GM18499 (cell line): ENCODE data around the gene BOD1L1.

ENCODE experiments used
- ATAC-seq: cut with Tn5 transposase; IDR thresholded peaks from one replicate; pipeline ENCODE4 v1.9.1; 2021; ENCODE audit warnings: moderate number of reproducible peaks; ENCODE audit not compliant: insufficient read depth, unreplicated experiment

BOD1L1 gene

DNA sequence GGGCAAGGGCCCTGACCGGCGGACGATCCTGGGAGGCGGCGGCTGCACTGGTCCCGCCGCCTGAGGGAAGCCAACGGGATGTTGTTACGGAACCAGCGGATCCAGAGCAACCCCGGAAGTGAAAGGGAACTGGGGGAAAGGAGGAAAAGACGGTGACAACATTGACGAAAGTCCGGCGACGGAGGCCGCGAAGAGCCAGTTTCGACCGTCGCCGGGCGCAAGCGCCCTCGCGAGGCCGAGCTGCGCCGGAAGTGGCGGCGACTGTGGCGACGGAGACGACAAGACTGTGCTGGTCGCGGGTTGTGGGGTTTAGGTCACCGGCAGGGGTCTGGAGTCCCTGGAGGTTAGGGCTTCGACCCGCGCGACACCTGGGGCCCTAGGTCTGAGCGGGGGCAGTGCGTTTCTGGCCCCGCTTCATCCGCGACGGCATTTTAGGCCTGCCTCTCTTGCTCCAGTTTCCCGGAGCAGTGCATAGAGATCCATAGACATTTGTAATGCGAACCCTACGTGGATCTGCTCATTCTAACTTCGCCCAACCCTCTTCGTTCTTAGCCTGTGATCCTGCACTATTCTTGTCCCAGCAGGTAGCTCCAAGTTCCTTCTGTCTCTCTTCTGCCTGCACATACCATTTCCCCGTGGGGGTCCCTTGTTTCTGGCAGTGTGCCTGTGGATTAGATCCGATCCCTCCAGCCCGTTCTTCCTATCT is at the start of gene BOD1L1:
BOD1L1 (minus strand) TSS at position 120 of the 706 bp plus-strand sequence. CDS start 138 bp downstream, outside the sequence.
- peak; percentile 76 for ATAC-seq

DNA sequence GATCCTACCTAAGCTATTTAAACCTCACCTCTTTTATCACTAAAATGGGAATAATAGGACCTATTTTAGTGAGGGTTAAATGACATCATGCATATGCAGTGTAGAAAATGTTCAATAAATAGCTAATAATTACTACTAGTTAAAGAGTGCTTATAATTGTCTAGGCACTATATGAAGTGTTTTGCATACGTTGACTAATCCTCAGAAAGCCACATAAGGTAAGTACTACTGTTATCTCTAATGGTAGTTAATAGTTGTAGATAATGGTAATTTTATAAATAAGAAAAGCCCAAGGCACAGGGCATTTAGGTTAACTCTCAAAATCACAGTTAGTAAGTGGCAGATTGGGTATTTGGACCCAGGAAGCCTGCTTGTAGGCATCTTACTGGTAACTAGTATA is 47.4 kb upstream of the BOD1L1 start:
- ATAC-seq, result no peak

DNA sequence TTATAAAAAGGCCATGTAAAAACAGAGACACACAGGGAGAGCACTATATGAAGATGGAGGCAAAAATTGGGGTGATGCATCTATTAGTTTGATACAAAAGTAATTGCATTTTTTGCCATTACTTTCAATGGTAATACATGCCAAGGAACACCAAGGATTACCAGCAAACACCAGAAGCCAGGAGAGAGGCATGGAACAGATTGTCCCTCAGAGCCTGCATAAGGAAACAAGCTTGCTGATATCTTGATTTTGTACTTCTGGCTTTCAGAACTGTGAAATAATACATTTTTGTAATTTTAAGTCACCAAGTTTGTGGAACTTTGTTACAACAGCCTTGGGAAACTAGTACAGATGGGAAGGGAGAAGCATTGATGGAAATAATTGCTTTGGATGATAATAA is 45.6 kb upstream of the BOD1L1 start:
- no peak for ATAC-seq

DNA sequence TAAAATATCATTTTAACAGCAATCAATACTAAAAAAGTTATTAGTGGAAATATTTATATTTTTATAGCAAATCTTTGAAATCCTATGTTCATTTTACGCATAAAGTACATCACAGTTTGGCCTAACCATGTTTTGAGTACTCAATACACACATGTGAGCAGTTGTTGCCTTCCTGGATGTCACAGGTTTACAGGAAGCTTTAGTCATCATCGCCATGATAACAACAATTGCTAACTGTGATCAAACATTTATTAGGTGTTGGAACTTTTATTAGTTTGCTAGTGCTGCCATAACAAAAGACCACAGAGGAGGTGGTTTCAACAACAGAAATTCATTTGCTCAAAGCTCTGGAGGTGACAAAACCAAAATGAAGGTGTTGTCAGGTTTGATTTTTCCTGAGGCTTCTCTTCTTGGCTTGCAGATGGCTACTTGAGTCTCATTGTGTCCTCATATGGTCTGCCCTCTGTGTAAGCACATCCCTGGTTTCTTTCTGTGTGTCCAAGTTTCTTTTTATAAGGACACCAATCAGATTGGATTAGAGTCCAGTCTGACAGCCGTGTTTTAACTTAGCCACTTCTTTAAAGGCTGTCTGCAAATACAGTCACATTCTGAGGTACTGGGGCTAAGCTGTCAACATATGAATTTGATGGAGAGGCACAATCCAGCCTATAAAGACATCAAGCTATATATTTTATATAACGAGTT is 43.1 kb upstream of the BOD1L1 start:
- ATAC-seq, result no peak

DNA sequence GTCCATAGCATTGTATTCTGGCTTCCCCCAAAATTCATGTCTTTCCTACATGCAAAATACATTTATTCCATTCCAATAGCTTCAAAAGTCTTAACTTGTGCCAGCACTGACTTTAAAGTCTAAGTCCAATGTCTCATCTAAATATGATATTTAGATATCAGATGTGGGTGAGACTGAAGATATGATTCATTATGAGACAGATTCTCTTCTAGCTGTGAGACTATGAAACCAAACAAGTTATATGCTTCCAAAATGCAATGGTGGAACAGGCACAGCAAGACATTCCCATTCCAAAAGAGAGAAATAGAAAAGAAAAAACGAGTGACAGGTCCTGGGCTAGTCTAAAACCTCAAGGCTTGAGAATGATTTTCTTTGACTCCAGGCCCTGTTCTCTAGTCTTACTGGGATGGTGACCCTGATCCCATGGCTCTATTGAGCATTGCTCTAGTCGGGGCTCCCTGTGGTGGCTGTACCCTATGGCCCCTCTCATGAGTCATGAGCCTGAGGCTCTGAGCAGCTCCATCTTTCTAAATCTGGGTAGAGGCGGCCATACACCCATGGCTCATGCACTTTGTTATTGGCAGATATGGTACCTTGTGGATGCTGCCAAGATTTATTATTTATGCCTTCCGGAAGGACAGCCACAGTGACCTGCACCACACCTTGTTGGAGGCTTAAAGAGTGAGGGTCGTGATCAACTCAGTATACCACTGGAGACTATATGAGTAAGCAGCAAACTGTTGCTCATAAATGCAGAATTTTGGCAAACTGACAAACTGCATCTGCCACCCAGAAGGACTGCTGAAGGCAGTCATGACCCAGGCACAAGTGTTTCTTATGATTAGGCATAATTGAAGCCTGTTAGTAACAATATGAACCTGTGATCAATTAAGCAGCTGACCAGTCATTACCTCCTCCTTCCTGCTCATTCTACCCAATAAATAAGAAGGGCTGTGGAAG is 38.5 kb upstream of the BOD1L1 start:
- no peak for ATAC-seq

DNA sequence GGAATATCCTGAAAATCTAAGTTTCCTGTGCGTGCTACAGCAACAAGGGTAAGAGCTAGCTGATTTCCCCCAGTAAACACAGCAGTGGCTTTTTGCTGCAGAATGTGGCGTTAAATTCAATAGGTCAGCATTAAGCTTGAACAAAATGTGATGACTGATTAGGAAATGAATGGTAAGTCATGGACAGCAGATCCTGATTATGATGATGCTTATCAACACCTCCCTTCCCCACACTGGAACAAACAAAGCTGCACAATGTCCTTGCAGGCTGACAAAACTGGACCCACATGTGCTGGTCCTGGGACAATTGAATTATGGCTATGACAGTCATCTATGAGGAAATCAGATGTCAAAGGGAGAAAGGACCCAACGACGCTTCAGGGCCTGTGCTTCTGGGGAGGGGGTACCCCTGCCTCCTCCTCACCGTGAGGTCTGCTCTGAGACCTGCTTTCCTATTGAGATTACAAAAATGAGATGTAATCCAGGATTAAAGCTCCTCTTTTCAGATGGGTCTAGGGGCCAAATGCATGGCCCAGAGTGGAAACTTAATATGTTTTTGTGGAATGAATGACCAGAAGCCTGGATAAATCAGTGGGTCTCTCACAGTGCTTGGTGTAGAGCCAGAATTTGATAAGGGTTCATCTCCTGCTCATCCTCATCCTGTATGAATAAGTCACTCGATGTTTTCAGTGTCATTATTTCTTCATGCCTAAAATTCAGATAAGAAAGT is 32.0 kb upstream of the BOD1L1 start:
- ATAC-seq, result no peak

DNA sequence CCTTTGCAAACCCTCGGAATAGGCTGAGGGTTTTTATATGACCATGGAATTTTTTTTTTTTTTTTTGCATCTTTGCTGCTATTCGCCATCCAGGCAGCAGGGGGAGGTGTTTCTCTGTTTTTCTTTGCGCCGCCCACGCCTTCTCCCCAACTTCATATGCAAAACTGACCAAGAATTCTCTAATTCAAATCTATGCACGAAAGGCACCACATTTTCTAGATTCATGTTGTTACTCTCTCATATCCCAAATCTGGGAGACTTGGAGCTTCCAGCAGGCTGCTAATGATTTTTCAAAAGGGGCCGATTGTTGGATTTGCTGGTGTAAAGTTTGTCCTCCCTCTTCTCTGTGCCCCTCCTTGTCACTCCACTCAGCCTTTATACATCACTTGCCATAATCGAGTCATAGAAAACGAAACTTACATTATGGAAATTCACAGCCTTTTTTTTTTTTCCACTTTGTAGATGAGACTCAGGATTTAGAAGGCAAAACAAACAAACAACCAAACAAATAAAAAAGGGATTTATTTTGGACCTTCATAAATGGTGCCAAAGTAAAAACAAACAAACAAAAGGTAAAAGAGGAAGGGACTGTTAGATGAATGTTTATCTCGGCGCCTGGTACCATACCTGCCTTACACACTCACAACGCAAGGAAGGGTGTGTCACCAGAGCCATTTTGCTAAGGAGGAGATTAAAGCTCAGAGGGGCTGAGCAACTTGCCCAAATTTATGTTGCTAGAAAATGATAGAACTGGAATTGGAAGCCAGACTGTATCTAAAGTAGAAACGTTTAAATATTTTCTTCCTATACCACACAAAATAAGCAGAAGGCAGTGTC is 29.3 kb upstream of the BOD1L1 start:
- ATAC-seq, result no peak

DNA sequence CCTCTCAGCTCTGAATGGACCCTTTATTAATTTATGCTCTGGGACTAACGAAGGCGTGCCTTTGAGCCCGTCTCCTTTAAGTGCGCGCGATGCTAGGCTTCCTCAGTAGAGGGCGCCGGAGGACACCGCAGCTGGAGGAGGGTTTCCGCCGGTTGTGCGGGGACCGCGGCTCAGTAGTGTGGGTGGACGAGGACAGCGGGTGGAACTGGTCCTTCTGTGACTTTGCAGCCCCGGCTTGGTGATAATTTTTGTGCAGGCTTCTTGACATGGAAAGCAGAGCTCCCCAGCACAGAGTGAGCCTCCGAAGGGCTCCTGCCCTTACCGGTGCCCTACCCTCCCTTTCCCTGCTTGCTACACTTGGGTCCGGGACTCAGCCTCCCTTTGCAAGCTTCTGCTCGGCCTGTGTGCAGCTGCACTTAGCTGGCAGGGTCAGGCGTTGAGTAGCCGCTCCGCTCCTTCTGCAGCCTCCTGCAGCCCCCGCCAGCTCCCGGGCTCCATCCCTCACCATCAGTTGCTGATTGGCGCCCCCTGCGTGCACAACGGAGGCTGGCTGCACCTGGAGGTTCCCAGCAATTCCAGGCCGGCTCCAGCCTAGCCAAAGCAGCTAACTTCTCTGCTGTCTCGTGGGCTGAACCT is 26.8 kb upstream of the BOD1L1 start:
- ATAC-seq, result peak; percentile 80

DNA sequence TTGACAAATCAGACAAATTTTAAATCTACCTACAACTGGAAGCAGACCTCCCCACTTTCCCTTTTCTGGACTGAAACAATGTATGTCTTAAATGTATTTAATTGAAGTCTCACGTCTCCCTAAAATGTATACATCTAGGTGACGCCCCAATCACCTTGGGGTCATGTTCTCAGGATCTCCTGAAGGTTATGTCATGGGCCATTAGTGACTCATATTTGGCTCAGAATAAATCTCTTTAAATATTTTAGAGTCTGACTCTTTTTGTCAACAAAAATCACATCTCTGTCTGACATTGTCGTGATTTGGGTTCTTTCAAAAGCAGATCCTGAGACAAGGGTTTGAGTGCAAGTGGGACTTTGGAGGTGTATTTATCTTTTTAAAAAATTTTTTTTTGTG is 26.2 kb upstream of the BOD1L1 start:
- no peak for ATAC-seq

DNA sequence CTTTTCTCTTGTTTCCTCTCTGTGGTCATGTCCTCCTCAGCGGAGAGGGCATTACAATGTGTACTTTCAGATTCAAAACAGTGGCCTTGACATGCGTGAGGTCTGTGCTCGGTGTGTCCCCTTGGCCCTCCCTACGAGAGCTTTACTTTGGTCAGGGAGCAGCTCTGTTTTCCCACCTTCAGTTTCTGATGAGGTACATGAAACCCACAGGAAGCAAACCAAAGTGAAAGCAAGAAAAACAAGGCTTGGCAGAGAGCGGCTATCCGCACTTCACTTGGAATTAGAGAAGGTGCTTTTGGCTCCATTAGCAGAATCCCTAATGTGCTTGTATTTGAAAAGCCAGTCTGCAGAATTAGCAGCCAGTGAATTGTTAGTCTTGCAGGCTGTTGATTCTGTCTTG is 19.5 kb upstream of the BOD1L1 start:
- ATAC-seq, result no peak

DNA sequence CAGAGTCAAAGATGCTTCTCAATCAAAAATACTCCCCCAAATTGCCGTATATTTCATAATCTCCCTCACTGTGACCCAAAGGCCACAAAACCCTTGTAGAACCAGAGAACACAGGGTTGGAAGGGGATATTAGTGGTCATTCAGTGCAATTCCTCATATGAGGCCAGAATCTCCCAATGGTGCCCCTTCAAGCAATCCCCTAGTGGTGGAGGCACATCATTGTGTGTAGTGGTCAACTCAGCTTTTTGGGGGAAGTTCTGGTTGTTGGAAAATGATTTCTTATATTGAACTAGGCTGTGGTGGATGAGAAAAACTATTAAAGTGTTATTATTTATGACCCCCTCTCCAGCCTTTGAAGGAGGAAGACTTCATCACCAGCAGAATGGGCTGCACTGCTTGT is 17.6 kb upstream of the BOD1L1 start:
- no peak for ATAC-seq

DNA sequence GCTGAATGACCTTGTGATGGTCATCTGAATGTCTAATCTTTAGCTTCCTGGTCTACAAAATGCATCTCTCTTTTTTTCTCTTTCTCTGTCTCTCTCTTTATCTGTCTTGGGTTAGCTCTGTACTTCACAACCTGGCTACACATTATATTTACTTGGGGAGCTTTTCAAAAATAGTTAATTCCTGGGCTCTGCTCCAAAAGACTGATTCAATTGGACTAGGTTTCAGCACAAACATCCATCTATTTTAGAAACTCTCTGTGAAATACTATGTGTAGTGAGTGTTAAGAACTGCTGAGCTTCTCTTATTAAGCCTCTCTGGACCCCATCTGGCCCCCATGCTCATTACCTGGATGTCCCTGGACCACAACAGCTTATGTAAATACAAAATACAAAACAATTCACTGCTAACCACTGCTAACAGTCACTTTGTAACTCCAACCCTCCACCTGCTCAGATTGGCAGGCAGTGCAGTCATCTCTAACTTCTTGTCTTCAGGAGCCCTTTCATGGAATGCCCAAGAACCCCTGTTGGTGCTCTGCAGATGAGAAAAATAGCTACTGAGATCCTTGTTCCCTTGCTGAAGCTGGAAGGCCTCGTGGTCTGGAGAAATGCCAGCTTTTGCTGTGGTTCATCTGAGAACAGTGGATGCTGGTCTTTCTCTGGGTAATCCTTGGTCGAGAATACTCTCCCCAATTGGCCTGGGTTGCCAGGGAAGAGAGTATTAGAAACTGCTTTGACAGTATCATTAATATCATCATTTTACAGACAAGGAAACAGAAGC is 14.8 kb upstream of the BOD1L1 start:
- ATAC-seq, result no peak

DNA sequence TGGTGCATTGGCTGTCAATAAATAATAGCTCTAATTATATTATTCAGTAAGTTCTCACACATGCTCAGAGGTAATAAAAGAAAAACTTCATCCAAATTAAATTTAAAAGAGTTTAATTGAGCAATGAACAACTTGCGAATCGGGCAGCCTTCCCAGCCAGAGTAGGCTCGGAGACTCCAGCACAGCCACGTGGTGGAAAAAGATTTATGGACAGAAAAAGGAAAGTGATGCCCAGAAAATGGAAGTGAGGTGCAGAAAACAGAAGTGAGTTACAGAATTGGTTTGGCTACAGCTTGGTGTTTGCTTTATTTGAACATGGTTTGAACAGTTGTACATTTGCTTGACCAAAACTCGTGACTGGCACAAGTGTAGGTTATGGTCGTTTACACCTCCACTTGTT is 13.6 kb upstream of the BOD1L1 start:
- no peak for ATAC-seq

DNA sequence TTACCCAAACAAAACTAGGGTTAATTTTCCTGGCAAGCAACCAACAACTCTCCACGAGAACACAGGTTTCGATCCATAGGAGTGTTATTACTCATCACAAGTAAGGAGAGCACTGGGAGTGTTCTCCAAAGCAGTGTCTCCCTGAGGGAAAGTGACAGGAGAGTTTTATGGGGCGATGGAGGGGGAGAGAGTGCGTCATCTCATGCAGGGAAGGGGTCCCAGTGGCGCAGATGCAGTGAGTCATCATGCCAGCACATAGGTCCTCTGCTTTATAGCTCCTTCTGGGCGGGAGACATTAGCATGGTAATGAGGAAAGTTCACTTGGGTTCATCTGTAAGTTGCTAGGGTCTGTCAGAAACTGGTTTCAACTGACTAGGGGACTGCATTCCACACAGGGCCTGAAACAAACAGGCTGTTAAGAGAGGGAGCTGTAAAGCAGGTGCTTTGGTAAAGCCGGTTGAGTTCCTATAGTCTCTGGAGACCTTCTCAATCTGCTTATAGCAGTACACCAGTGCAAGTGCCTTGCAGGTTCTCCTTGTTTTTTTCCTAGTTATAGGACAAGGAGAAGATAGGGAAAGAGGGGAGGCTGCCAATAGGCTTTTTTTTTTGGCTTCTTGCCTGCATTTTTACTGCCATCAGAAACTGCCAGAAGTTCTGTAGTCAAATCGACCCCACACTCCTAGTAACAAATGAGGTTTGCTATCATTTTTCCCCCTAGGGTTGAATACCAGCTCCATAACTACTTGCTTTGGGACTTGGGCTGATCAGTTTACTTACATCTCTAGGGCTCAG is 12.8 kb upstream of the BOD1L1 start:
- no peak for ATAC-seq

DNA sequence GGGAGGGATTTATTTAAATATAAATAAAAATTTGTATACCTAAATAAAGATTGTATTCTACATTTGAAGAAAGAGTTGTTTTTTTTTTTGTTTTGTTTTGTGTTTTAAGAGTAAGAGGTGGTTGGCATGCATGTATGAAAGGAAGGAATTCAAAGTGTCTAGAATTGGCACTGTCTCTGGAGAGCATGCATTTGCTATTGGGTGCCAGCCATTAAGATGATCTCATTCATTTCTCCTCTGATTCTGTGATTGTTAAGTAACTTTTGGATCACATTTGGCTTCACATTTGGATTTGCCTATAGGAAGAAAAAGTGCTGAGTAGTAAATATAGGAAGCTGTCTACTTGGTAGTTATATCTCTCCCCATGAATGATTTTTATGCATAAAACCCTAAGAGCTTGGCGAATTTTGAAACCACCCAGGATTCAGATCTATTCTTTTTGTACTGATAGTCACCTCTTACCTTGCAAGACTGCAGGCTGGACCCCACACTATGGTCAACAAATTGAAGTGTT is 7.8 kb upstream of the BOD1L1 start:
- ATAC-seq, result no peak

DNA sequence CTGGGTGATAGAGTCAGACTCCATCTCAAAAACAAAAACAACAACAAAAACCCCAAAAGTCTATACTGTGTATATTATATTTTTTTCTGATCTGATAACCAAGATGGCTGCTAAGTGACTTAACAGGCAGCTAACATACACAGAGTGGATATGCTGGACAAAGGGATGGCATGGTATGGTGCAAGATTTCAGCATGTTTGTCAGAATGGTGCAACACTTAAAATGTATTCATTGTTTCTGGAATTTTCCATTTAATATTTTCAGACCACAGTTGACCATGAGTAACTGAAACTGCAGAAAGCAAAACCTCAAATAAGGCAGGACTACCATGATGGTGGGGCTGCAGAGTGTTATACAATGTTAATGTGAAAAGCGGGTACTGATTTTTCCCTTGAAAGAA is 6.1 kb upstream of the BOD1L1 start:
- ATAC-seq, result no peak

DNA sequence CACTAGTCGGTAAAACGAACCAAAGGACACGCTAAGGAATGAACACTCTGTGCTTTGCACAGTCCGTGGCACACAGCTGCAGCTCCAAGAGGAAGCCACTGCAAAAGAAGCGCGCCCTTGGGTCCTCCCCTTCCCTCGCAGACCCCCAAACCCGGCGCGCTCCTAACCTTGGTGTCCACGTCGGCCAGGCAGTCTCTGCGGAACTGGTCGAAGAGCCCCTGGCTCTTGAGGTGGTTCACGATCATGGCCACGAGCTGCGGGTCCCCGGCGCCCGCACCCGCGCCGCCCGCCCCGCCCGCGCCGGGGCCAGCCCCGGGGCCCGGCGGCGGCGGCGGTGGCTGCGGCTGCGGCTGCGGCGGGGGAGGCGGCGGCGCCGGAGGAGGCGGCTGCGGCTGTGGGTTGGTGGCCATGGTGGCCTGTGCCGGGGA is 333 bp downstream of the BOD1L1 start:
- peak; percentile 15 for ATAC-seq
